GM11168 (cell line): ENCODE data around the gene CCS.
"Not testable (repeated sequence)": the region's sequence is repeated elsewhere in the genome, so short reads cannot be mapped to it uniquely, and the experiment has no call there.

Experiments
- in situ Hi-C: fragments of 300-500 bp; cut with MboI; formaldehyde crosslinking; loops from one replicate; pipeline ENCODE4 v1.12.0; 2022; ENCODE audit warnings: low sequenced_read_pairs; ENCODE audit not compliant: unreplicated experiment

Gene CCS

GRCh38 chr11:66586136-66586535, 6.8 kb upstream of the CCS start:
- in situ Hi-C loops: no loop called here

GRCh38 chr11:66589315-66589714, 3.7 kb upstream of the CCS start:
- in situ Hi-C loops: not testable (repeated sequence)

GRCh38 chr11:66589996-66590675, 2.8 kb upstream of the CCS start:
- in situ Hi-C loops: no loop called here

GRCh38 chr11:66591175-66591574, 1.8 kb upstream of the CCS start:
- in situ Hi-C loops: no loop called here

- in situ Hi-C loops: no loop called here
Observed at GRCh38 chr11:66593303-66593635, 284 bp downstream of the CCS start.

- in situ Hi-C loops: no loop called here
Observed at GRCh38 chr11:66593650-66594049, 665 bp downstream of the CCS start.

GRCh38 chr11:66595245-66595904, 2.4 kb downstream of the CCS start:
- in situ Hi-C loops: no loop called here

- in situ Hi-C loops: no loop called here
Observed at GRCh38 chr11:66598993-66599392, 6.0 kb downstream of the CCS start.

- in situ Hi-C loops: no loop called here
Observed at GRCh38 chr11:66600219-66600618, 7.2 kb downstream of the CCS start.

GRCh38 chr11:66600631-66601233, 7.7 kb downstream of the CCS start:
- in situ Hi-C loops: no loop called here

- in situ Hi-C loops: no loop called here
Observed at GRCh38 chr11:66603072-66603471, 10.1 kb downstream of the CCS start.

- in situ Hi-C loops: no loop called here
Observed at GRCh38 chr11:66604155-66604554, 11.2 kb downstream of the CCS start.

- in situ Hi-C loops: not testable (repeated sequence)
Observed at GRCh38 chr11:66606608-66607007, 13.6 kb downstream of the CCS start.

GRCh38 chr11:66607126-66607834, 14.3 kb downstream of the CCS start:
- in situ Hi-C loops: no loop called here

- in situ Hi-C loops: no loop called here
Observed at GRCh38 chr11:66609721-66610617, 17.0 kb downstream of the CCS start.

GRCh38 chr11:66612458-66612857, 19.5 kb downstream of the CCS start:
- in situ Hi-C loops: no loop called here

- in situ Hi-C loops: no loop called here
Observed at GRCh38 chr11:66614073-66614472, 21.1 kb downstream of the CCS start.

- in situ Hi-C loops: no loop called here
Observed at GRCh38 chr11:66616379-66617154, 23.6 kb downstream of the CCS start, which contains the start of gene RBM14. Gene RBM14 (plus strand): TSS chr11:66616630. CDS start chr11:66616721, 91 bp downstream.

GRCh38 chr11:66617155-66617834, 24.3 kb downstream of the CCS start:
- in situ Hi-C loops: no loop called here
